HG03571 (cell line): Measurements from ENCODE around the gene RAPH1.
"Not testable (repeated sequence)": the region's sequence is repeated elsewhere in the genome, so short reads cannot be mapped to it uniquely, and the experiment has no call there.

Experiments used
- ATAC-seq: cut with Tn5 transposase; IDR thresholded peaks from one replicate; pipeline ENCODE4 v1.9.1; 2021; ENCODE audit not compliant: unreplicated experiment

The RAPH1 gene

GRCh38 chr2:203547356-203547755, 12.3 kb upstream of the RAPH1 start:
- ATAC-seq = no peak

- ATAC-seq = no peak
Measured at GRCh38 chr2:203544402-203544801, 9.3 kb upstream of the RAPH1 start.

- ATAC-seq = no peak
Measured at GRCh38 chr2:203543898-203544328, 8.8 kb upstream of the RAPH1 start.

GRCh38 chr2:203540598-203540997, 5.5 kb upstream of the RAPH1 start:
- ATAC-seq = not testable (repeated sequence)

- not testable (repeated sequence) for ATAC-seq
Measured at GRCh38 chr2:203538237-203538636, 3.1 kb upstream of the RAPH1 start.

GRCh38 chr2:203536586-203536951, 1.5 kb upstream of the RAPH1 start:
- not testable (repeated sequence) for ATAC-seq

GRCh38 chr2:203535784-203536585, 884 bp upstream of the RAPH1 start:
- ATAC-seq = no peak

- ATAC-seq = peak; percentile 26
Measured at GRCh38 chr2:203534621-203535077, 452 bp downstream of the RAPH1 start.

- ATAC-seq = no peak
Measured at GRCh38 chr2:203533676-203534591, 1.2 kb downstream of the RAPH1 start.

GRCh38 chr2:203532957-203533658, 2.0 kb downstream of the RAPH1 start:
- no peak for ATAC-seq

- no peak for ATAC-seq
Measured at GRCh38 chr2:203527719-203528118, 7.4 kb downstream of the RAPH1 start.

- not testable (repeated sequence) for ATAC-seq
Measured at GRCh38 chr2:203513268-203513667, 21.8 kb downstream of the RAPH1 start.

GRCh38 chr2:203510941-203511305, 24.2 kb downstream of the RAPH1 start:
- ATAC-seq = no peak

- ATAC-seq = no peak
Measured at GRCh38 chr2:203510256-203510940, 24.7 kb downstream of the RAPH1 start.

- ATAC-seq = not testable (repeated sequence)
Measured at GRCh38 chr2:203503460-203503859, 31.6 kb downstream of the RAPH1 start.

- no peak for ATAC-seq
Measured at GRCh38 chr2:203501873-203502272, 33.2 kb downstream of the RAPH1 start.

- no peak for ATAC-seq
Measured at GRCh38 chr2:203500951-203501350, 34.1 kb downstream of the RAPH1 start.

GRCh38 chr2:203500297-203500696, 34.8 kb downstream of the RAPH1 start:
- no peak for ATAC-seq

GRCh38 chr2:203498161-203498560, 36.9 kb downstream of the RAPH1 start:
- ATAC-seq = no peak

GRCh38 chr2:203492965-203493364, 42.1 kb downstream of the RAPH1 start:
- no peak for ATAC-seq

- ATAC-seq = no peak
Measured at GRCh38 chr2:203490391-203490790, 44.7 kb downstream of the RAPH1 start.
